HG02759 (cell line): ENCODE measurements around the gene RFTN1.
A peak's percentile ranks its signal among the peaks of the same experiment; 100 is the strongest.

Experiments
- ATAC-seq: cut with Tn5 transposase; IDR thresholded peaks from one replicate; pipeline ENCODE4 v1.9.1; 2021; ENCODE audit warnings: mild to moderate bottlenecking, moderate library complexity; ENCODE audit not compliant: unreplicated experiment

Gene RFTN1

GRCh38 chr3:16487511-16488175 is 25.9 kb downstream of the RFTN1 start:
- ATAC-seq, result no peak

DNA sequence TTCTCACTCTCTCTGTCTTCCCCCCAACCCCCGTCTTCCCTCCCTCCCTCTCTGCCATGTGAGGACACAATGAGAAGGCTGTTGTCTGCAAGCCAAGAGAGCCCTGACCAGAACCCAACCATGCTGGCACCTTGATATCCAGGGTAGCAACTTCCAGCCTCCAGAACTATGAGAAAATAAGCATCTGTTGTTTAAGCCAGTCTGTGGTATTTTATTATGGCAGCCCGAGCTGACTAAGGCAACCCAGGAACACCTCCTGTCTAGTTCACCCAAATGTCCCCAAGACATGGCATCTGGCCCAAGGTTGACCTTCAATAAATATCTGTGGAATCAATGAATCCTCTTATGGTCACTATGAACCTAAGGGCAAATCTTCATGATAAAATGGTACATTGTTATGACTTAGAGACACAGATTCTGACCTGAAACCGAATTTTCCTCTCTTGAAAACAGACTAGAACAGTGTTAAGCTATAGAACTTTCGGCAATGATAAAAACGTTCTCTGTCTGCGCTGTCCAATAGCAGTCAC is 26.5 kb downstream of the RFTN1 start:
- no peak for ATAC-seq

- ATAC-seq, result no peak
Measured at GRCh38 chr3:16486201-16486600, 27.3 kb downstream of the RFTN1 start.

DNA sequence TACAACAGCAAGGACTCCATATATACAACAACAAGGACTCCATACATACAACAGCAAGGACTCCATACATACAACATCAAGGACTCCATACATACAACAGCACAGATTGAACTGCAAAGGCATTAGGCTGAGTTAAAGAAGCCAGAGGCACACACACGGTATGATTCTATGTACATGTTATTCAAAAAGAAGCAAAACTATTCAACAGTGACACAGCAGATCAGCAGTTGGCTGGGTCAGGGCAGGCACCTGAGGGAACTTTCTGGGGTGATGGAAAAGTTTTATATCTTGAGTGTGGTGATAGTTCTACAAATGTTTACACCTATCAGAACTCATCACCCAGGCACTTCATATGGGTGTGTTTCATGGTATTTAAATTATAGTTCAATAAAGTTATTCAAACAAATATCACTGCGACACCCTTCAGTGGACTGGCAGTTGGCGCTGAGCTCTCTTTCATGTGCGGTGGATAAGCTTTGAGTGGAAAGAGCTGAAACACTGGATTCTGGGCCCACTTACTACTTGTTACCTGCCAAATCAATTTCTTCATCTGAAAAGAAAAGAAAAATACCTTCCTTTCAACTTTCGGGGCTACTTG is 28.0 kb downstream of the RFTN1 start:
- ATAC-seq, result no peak

DNA sequence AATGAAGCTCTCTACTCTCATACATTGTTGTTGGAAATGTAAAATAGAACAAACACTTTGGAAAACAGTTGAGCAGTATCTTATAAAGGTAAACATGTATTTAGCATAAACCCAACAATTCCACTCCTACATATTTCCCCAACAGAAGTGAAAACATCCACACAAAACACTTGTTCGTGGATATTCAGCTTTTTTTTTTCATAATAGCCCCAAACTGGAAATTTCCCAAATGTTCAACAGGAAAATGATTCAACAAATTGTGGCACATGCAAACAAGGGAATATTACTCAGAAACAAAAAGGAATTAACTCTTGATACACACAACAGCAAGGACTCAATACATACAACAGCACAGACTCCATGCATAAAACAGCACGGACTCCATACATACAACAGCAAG is 28.5 kb downstream of the RFTN1 start:
- ATAC-seq, result no peak

DNA sequence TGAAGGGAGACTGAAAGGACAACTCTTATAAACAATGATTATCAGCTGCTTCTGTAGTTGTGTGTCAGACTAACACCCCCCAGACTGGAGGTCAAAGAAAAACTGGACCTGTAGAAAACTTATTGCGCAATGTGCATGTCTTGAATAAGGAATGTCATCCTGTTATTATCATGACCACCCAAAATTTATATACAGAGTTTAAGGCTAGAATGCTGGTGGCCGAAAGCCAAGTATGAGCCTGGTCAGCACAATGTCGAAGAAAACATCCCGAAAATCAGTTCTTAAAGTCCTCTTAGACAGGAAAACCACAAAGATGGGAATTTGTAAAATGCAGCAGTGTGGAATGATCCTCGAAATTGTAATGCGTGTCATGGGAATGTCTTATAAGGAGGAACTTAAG is 29.3 kb downstream of the RFTN1 start:
- ATAC-seq, result no peak

DNA sequence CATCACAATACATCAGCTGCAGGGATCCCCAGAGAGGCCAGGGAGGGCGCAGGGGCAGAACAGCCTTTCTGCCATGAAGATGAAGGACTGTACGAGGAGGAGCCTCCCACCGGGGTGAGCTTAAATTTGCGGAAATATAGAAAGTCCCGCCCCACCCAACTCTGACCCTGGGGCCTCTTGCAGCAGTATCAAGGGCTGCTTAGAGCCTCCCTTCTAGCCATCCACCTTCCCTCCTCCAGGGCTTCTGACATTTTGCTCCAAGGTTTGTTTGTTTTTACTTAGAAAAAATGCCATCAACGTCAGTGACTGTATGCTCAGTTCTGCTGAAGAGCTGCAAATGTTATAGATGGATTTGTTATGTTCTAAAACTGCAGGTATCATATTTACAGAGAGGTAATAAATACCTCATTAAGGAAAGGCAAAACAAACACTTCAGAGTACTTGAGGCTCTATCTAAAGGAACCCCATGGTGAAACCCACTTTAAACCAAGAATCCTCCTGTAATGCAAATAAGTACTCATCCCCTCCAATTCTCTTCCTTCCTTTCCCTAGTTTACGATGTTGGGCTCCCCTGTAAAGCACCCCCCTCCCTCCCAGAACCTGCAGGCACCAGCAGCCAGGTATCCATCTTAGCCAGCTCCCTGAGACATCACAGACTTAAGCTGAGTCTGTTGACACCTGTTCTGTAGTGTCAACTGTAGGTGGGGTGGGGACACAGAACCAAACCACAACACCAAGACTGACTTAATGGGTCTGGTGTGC is 30.5 kb downstream of the RFTN1 start:
- ATAC-seq, result peak; percentile 65

DNA sequence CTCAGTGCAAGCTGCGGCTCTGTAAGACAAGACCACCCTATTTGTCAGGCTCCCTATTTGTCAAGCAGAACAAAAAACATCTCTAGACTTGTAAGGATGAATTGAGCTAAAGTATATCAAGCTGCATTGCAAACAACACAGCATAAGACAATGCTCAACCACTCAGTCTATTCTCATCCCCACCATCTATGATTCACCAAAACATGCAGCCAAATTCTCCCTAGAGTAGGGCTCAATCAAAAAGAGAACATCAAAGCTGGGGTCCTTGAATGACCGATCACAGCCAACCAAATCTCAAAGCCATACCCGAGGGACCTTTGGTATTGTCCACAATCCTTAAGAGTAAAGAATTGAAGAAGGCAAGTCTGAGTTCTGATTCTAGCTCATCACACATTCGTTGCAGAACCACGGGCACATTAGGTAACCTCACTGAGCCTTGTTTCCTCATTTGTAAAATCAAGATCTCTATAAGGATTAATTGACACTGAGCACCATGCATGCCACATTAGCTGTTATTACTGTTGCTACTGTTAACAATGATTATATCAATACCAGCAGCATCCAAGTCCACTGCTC is 31.2 kb downstream of the RFTN1 start:
- peak; percentile 25 for ATAC-seq

DNA sequence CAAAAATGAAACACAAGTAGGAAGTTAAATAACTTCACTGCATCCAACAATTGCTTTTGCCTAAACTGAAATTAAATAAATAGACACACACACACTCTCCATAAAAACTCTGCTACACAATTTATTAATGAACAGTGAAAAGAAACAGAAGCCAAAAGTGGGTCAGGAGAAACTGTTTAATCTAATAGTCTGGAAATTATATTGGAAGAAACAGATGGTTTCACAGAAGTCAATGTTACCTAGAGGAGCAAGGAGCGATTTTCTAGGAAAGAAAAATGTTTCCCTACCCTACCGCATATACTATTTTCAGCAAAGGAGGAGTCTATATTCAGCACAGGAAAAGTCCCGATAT is 32.0 kb downstream of the RFTN1 start:
- no peak for ATAC-seq

DNA sequence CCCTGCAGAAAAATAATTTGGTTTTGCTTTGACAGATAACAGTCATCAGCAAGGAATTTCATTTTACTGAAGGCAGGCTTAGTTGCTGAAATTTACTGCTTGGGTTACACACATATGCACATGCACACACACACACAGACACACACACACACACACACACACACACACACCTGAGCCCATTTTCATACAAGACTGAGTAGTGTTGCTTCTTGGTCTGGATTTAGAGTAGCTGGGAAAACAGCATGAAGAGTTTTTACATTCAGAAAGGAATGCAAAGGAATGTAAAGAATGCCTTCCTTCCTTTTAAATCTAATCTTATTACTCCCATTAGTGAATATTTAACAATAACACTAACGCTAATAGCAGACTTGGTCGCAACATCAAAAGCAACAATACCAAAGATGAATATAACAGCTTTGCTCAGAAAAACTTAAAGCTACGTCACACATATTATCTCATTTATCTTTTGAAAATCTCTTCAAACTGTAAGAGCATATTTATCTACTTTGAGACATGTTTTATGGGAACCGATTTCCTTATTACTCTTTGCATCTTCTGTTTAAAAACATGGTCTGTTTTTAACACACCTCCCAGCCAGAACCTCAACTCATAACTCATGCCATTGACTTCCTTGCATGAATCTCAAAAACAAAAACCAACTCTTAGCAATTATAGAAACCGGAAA is 32.5 kb downstream of the RFTN1 start:
- ATAC-seq, result no peak

- ATAC-seq, result no peak
Measured at GRCh38 chr3:16478516-16478915, 35.0 kb downstream of the RFTN1 start.

GRCh38 chr3:16477521-16477920 is 36.0 kb downstream of the RFTN1 start:
- ATAC-seq, result no peak

- ATAC-seq, result no peak
Measured at GRCh38 chr3:16477056-16477455, 36.4 kb downstream of the RFTN1 start.

GRCh38 chr3:16476636-16477035 is 36.9 kb downstream of the RFTN1 start:
- ATAC-seq, result no peak

- no peak for ATAC-seq
Measured at GRCh38 chr3:16475766-16476165, 37.7 kb downstream of the RFTN1 start.

GRCh38 chr3:16474920-16475319 is 38.6 kb downstream of the RFTN1 start:
- no peak for ATAC-seq

DNA sequence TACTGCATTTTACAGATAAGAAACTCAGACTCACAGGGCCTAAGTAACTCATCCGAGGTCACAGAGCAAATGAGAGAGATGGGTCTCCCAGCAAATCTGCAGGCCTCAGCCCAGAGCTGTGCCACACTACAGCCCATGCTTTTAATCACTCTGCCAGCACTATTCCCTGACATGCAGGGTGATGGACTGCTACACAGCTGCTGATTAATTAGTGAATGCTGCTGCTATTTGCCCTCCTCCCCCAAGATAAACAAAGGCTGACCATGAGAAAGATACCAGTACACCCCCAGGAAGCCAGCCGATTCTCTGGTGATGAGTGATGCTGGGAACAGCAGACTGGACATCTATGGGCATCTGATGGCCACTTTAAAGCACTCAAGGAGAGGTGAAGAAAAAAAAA is 39.3 kb downstream of the RFTN1 start:
- no peak for ATAC-seq

DNA sequence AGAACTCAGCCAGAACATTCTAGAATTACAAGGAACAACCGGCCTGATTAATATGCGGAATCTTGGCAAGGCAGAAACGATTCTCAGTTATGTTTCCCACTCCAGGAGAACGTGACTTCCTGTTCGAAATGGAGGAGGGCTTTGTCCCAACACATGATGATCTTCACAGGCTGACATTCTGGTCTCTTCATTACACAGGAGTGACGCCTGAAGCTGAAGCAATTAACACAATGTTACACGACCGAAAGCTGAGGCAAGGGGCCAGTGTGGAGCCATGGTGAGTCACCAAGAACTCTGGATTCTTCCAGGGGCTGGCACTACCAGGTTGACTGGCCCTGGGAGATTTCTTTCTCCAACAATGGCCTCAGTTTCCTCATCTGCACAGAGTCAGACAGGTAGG is 40.9 kb downstream of the RFTN1 start:
- no peak for ATAC-seq

DNA sequence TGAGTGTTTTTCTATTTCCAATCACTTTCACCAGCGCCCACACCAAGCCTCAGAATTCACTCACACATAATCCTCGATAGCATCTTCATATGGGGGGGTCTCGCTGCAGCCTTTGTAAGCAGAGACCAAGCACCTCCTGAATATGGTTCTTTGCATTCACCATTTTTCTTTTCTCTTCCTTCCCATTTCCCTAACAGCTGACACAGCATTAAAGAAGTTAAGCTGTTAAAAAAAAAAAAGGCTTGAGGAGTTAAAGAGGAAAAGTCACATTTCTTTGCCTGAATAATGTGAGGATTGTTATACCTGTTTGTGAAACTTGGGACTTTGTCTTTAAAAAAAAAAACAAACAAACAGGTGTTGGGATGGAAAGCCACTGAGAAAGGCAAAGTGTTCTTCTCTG is 41.6 kb downstream of the RFTN1 start:
- no peak for ATAC-seq

- ATAC-seq, result no peak
Measured at GRCh38 chr3:16470590-16470989, 42.9 kb downstream of the RFTN1 start.
